ENCODE measurements around the gene KYNU. TPM values are rescaled to one million over a fixed set of nuclear protein-coding genes. Genes with fewer than 3 reads are reported as not detected.
A peak's percentile ranks its signal among the peaks of the same experiment; 100 is the strongest.
"Not testable (repeated sequence)": the region's sequence is repeated elsewhere in the genome, so short reads cannot be mapped to it uniquely, and the experiment has no call there.

Gene KYNU
- total RNA-seq, 4 donors from 2014 or later: 2.3 to 39.4 (median 19.2) TPM

DNA sequence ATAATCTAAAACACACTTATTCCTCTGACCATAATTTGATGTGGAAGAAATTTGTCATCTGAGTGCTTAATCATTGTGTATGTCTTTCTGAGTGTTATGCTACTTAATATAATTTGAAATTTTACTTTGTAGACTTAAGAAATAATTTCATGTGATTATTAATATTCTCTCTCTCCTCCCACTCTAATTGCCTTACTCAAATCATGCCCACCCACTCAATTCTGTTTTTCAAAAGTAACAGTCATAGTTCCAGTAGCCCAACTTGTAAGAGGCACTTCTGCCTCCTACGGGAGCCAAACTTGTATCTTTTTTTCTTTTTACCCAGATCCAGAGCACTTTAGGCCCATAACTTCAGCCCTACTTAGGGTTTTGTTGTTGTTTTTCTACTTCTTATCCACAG lies 18.5 kb upstream of the KYNU start:
- WGBS, 2 donors: 86 to 94% methylated on average over 1 of the region's 1 CpG
- DNase-seq: no peak
- no peak overlapping the region for H3K4me3 ChIP-seq
- H3K9me3 ChIP-seq: no peaks in the 10 kb centered on the region
- no peaks in the 10 kb centered on the region for H3K27me3 ChIP-seq
- H3K36me3 ChIP-seq: no peaks in the 10 kb centered on the region
- intact Hi-C loops (cut with DNase I): no loop called here
- H3K27ac ChIP-seq: no peak overlapping the region
- TF ChIP-seq, protein P1, sequence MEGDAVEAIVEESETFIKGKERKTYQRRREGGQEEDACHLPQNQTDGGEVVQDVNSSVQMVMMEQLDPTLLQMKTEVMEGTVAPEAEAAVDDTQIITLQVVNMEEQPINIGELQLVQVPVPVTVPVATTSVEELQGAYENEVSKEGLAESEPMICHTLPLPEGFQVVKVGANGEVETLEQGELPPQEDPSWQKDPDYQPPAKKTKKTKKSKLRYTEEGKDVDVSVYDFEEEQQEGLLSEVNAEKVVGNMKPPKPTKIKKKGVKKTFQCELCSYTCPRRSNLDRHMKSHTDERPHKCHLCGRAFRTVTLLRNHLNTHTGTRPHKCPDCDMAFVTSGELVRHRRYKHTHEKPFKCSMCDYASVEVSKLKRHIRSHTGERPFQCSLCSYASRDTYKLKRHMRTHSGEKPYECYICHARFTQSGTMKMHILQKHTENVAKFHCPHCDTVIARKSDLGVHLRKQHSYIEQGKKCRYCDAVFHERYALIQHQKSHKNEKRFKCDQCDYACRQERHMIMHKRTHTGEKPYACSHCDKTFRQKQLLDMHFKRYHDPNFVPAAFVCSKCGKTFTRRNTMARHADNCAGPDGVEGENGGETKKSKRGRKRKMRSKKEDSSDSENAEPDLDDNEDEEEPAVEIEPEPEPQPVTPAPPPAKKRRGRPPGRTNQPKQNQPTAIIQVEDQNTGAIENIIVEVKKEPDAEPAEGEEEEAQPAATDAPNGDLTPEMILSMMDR (IDR thresholded peaks at IDR 0.05): no peak
- no peak for TF ChIP-seq POLR2A (IDR thresholded peaks at IDR 0.05)
- peaks cover 0 to 20% (median 10%) of the 10 kb centered on the region in 3 donors for H3K4me1 ChIP-seq

DNA sequence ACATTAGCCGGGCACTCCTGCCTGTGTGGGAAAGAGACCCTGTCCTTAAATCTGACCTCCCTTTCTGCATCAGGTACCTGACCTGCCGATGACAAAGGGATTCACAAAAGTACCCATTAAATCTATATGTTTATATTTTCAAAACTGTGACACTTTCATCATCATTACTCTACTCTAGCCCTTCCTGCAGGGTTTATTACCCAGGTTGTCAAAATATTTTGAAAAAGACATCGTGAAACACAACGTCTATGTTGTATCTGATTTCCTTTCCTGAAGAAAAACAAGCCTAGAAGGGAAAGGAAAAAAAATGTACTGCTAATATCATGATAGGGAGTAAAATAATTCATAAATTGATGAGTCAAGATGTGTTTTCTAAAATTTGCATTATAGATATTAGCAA lies 15.2 kb upstream of the KYNU start:
- no peaks in the 10 kb centered on the region for H3K27me3 ChIP-seq
- no peak for TF ChIP-seq POLR2A (IDR thresholded peaks at IDR 0.05)
- TF ChIP-seq, protein P1 (IDR thresholded peaks at IDR 0.05): no peak

DNA sequence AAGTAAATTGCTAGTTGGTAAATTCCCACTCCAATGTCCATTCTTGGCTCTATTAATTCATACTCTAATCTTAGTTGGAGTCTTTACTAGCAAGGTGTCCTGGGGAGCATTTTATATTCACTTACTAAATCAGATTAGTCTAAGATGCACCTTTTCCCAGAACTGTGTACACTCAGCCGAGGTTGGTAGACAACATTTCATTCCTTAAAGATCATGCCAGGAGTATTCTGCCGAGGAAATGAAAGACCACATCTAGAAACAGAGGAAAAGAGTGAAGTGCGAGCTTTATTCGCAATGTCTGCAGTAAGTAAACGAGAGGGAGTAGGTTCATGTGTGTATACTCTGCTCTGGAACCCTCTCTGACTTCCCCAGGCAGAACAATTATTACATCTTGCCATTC lies 14.6 kb upstream of the KYNU start:
- WGBS, 2 donors: 81 to 89% methylated on average over 5 of the region's 5 CpGs
- Histone ChIP-seq H3K27ac (no peak overlapping the region), H3K4me1 (peaks cover 14 to 37% (median 15%) of the 10 kb centered on the region in 3 donors), H3K4me3 (no peak overlapping the region), H3K9me3 (no peaks in the 10 kb centered on the region), H3K36me3 (no peaks in the 10 kb centered on the region), H3K27me3 (no peaks in the 10 kb centered on the region)
- DNase-seq: no peak
- intact Hi-C loops (cut with DNase I): no loop called here
- TF ChIP-seq, protein P1 (IDR thresholded peaks at IDR 0.05): no peak
- TF ChIP-seq POLR2A (IDR thresholded peaks at IDR 0.05): no peak

More for the DNA sequence above, 15.2 kb upstream of the KYNU start:
- intact Hi-C loops (cut with DNase I): no loop called here
- Histone ChIP-seq H3K27ac (no peak overlapping the region), H3K36me3 (no peaks in the 10 kb centered on the region), H3K9me3 (no peaks in the 10 kb centered on the region), H3K4me3 (no peak overlapping the region), H3K4me1 (peaks cover 8 to 37% (median 11%) of the 10 kb centered on the region in 3 donors)
- 68 to 78% methylated on average over 4 of the region's 4 CpGs for WGBS, 2 donors
- no peak for DNase-seq

- DNase-seq: no peak
- no peaks in the 10 kb centered on the region for H3K36me3 ChIP-seq
- H3K4me3 ChIP-seq: no peak overlapping the region
- no peak for TF ChIP-seq POLR2A (IDR thresholded peaks at IDR 0.05)
- TF ChIP-seq, protein P1 (IDR thresholded peaks at IDR 0.05): no peak
- H3K27me3 ChIP-seq: no peaks in the 10 kb centered on the region
- H3K9me3 ChIP-seq: no peaks in the 10 kb centered on the region
- peak overlapping the region in 3 of 4 donors; percentile 11 to 34 (median 13) for H3K27ac ChIP-seq
- peaks cover 15 to 44% (median 19%) of the 10 kb centered on the region in 3 donors for H3K4me1 ChIP-seq
- WGBS, 2 donors: 24 to 32% methylated on average over 2 of the region's 2 CpGs
- intact Hi-C loops (cut with DNase I): no loop called here
These were observed 13.9 kb upstream of the KYNU start for GRCh38 chr2:142863485-142863961.

GRCh38 chr2:142864605-142865004 lies 12.9 kb upstream of the KYNU start:
- 88 to 100% methylated on average over 2 of the region's 2 CpGs for WGBS, 2 donors
- intact Hi-C loops (cut with DNase I); DNase-seq: not testable (repeated sequence)

DNA sequence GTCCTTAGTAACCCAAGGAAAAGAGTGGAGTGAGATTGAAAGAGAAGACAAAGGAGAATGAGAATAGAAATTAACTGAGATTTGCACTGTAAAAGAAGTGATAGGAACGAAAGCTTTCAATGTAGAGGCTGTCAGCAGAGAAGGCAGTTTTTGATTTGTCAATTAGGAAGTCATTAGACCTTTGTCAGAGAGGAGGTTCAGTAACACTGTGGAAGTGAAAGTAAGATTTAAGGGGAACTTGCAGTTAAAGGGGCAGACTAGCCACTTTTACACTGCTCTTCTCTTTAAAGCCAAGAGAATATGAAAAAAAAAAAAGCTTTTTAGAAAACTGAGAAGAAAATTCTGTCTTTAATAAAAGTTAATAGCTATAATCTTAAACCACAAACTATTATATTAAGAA lies 11.5 kb upstream of the KYNU start:
- Histone ChIP-seq H3K36me3 (no peaks in the 10 kb centered on the region), H3K27me3 (no peaks in the 10 kb centered on the region), H3K27ac (peak overlapping the region in 3 of 4 donors; percentile 84 to 87 (median 85)), H3K4me3 (peak overlapping the region in 1 of 4 donors; percentile 6), H3K9me3 (no peaks in the 10 kb centered on the region), H3K4me1 (peaks cover 19 to 50% (median 23%) of the 10 kb centered on the region in 3 donors)
- intact Hi-C loops (cut with DNase I): no loop called here
- TF ChIP-seq, protein P1 (IDR thresholded peaks at IDR 0.05): no peak
- TF ChIP-seq POLR2A (IDR thresholded peaks at IDR 0.05): no peak
- no peak for DNase-seq
- WGBS, 2 donors: 3 to 14% methylated on average over 1 of the region's 1 CpG

More at GRCh38 chr2:142864605-142865004, 12.9 kb upstream of the KYNU start:
- not testable (repeated sequence) for H3K9me3 ChIP-seq, H3K27me3 ChIP-seq, H3K4me3 ChIP-seq, H3K36me3 ChIP-seq, H3K27ac ChIP-seq
- peaks cover 19 to 50% (median 23%) of the 10 kb centered on the region in 3 donors for H3K4me1 ChIP-seq

Measured in esophagus squamous epithelium (tissue), 5 donors.